Suprapubic skin (tissue), 4 donors: ENCODE measurements around the gene COX8A. TPM values are rescaled to one million over a fixed set of nuclear protein-coding genes. Genes with fewer than 3 reads are reported as not detected.

ENCODE experiments used
- DNase-seq, 2 donors: peaks; one replicate each; pipeline ENCODE4 v3.0.0-alpha.2; 2019; ENCODE audit warnings: low spot score in 2 of 2
- H3K27ac ChIP-seq: fragments of 200-600 bp; sonication (generic); one replicate; pipeline ENCODE4 v1.5.1; 2019
- H3K27me3 ChIP-seq: fragments of 200-600 bp; sonication (generic); one replicate; pipeline ENCODE4 v1.5.1; 2019
- H3K36me3 ChIP-seq: fragments of 200-600 bp; sonication (generic); one replicate; pipeline ENCODE4 v1.5.1; 2019
- H3K4me1 ChIP-seq: fragments of 200-600 bp; sonication (generic); one replicate; pipeline ENCODE4 v1.5.1; 2019
- H3K4me3 ChIP-seq: fragments of 200-600 bp; sonication (generic); one replicate; pipeline ENCODE4 v1.5.1; 2019; ENCODE audit warnings: mild to moderate bottlenecking
- H3K9me3 ChIP-seq: fragments of 200-600 bp; sonication (generic); one replicate; pipeline ENCODE4 v1.5.1; 2019
- EP300 ChIP-seq: sonication (generic); formaldehyde crosslinking; IDR thresholded peaks from one replicate; pipeline ENCODE4 v1.6.1; 2017; ENCODE audit warnings: antibody characterized with exemption
- POLR2A ChIP-seq, 2 donors: fragments of 450-650 bp; IDR thresholded peaks; one replicate each; pipeline ENCODE4 v1.6.1; 2017; ENCODE audit warnings: antibody characterized with exemption in 2 of 2, mild to moderate bottlenecking in 2 of 2, moderate library complexity in 2 of 2
- POLR2AphosphoS5 ChIP-seq, 3 donors: sonication (generic); formaldehyde crosslinking; IDR thresholded peaks; one replicate each; pipeline ENCODE4 v1.6.1; 2017; ENCODE audit warnings: antibody characterized with exemption in 3 of 3
- WGBS: methylation state at CpG from one replicate; pipeline ENCODE4 v1.1.5; 2018; 5-methylcytosine and 5-hydroxymethylcytosine counted together
- total RNA-seq, 4 donors: library from RNA; depleted of rRNA; stranded (reverse); fragments of >200 nt; gene quantifications; one replicate each; pipeline ENCODE4 v1.1.0, GENCODE V29; 2016
- TF ChIP-seq, protein P1 (sequence below), 2 donors: fragments of 200-600 bp in 1 of 2; fragments of 450-650 bp in 1 of 2; sonication (generic) in 1 of 2; IDR thresholded peaks; one replicate each; pipeline ENCODE4 v1.5.1; 2016 to 2019; ENCODE audit warnings: antibody characterized with exemption in 2 of 2, mild to moderate bottlenecking in 1 of 2, moderate library complexity in 1 of 2

Gene COX8A
- total RNA-seq, 4 donors from 2014 or later = 352 to 718 (median 708) TPM

DNA sequence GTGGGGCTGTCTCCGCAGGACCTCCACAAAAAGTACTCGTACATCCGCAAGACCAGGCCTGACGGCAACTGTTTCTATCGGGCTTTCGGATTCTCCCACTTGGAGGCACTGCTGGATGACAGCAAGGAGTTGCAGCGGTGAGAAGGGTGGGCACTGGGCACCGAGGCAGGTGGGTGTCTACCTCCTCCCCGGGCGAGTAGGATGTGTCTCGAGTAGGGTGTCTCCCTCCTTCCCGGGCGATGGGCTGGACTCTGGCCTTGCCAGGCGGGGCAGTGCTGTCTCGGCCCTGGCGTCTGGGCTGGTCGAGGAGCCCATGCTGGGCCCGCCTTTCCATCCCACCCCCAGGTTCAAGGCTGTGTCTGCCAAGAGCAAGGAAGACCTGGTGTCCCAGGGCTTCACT is 22.1 kb downstream of the COX8A start:
- WGBS = 84% methylated on average over 4 of the region's 18 CpGs
- no peak for DNase-seq
- peaks cover 49% of the 10 kb centered on the region for H3K36me3 ChIP-seq

DNA sequence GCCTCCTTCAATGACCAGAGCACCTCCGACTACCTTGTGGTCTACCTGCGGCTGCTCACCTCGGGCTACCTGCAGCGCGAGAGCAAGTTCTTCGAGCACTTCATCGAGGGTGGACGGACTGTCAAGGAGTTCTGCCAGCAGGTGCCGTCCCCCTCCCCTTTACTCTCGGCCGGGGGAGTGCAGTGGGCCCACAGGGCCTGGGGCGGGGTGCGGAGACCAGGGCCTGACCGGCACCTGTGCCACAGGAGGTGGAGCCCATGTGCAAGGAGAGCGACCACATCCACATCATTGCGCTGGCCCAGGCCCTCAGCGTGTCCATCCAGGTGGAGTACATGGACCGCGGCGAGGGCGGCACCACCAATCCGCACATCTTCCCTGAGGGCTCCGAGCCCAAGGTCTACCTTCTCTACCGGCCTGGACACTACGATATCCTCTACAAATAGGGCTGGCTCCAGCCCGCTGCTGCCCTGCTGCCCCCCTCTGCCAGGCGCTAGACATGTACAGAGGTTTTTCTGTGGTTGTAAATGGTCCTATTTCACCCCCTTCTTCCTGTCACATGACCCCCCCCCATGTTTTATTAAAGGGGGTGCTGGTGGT is 22.8 kb downstream of the COX8A start:
- no peak overlapping the region for H3K4me3 ChIP-seq
- no peak for DNase-seq
- TF ChIP-seq EP300 (no peak), POLR2A (IDR thresholded peaks at IDR 0.05) (no peak), POLR2AphosphoS5 (IDR thresholded peaks at IDR 0.05) (no peak)
- TF ChIP-seq, protein P1, sequence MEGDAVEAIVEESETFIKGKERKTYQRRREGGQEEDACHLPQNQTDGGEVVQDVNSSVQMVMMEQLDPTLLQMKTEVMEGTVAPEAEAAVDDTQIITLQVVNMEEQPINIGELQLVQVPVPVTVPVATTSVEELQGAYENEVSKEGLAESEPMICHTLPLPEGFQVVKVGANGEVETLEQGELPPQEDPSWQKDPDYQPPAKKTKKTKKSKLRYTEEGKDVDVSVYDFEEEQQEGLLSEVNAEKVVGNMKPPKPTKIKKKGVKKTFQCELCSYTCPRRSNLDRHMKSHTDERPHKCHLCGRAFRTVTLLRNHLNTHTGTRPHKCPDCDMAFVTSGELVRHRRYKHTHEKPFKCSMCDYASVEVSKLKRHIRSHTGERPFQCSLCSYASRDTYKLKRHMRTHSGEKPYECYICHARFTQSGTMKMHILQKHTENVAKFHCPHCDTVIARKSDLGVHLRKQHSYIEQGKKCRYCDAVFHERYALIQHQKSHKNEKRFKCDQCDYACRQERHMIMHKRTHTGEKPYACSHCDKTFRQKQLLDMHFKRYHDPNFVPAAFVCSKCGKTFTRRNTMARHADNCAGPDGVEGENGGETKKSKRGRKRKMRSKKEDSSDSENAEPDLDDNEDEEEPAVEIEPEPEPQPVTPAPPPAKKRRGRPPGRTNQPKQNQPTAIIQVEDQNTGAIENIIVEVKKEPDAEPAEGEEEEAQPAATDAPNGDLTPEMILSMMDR (IDR thresholded peaks at IDR 0.05) = no peak
- H3K36me3 ChIP-seq = peaks cover 44% of the 10 kb centered on the region
- WGBS = 93% methylated on average over 8 of the region's 27 CpGs
- H3K4me1 ChIP-seq = peaks cover 40% of the 10 kb centered on the region
- H3K9me3 ChIP-seq = no peaks in the 10 kb centered on the region
- no peaks in the 10 kb centered on the region for H3K27me3 ChIP-seq
- H3K27ac ChIP-seq = no peak overlapping the region

More for the DNA sequence above, 22.1 kb downstream of the COX8A start:
- TF ChIP-seq POLR2A (IDR thresholded peaks at IDR 0.05) (no peak), POLR2AphosphoS5 (IDR thresholded peaks at IDR 0.05) (no peak)
- TF ChIP-seq, protein P1 (IDR thresholded peaks at IDR 0.05) = no peak
- no peak overlapping the region for H3K4me3 ChIP-seq
- H3K9me3 ChIP-seq = no peaks in the 10 kb centered on the region
- H3K4me1 ChIP-seq = peaks cover 34% of the 10 kb centered on the region
- no peak overlapping the region for H3K27ac ChIP-seq
- H3K27me3 ChIP-seq = no peaks in the 10 kb centered on the region

DNA sequence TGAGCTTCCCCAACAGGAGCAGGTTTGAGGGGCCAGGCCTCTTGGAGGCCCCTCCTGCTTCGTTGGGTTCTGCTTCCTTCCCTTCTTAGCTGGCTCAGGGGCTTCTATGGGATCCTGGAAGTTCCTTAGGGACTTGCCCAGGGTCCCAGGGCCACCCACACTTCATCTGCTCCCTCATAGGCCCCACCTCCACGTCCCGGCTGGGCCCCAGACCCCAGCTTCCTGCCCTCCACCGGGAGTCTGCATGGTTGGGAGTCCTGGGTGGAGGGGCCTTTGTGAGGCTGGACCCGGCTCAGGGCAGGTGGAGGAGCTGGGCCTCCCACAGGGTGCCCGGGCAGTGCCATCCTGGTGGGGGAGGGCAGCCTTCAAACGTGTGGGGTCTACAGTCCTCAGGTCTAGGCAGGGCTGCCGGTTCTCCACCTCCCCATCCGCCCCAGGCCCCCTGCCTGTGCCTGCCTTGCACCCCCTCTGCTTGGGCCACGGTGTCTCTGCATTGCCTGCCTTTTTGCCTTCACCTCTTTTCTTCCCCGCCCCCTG is 23.4 kb downstream of the COX8A start:
- TF ChIP-seq, protein P1 (IDR thresholded peaks at IDR 0.05) = no peak
- no peak for TF ChIP-seq EP300
- no peak for TF ChIP-seq POLR2AphosphoS5 (IDR thresholded peaks at IDR 0.05)
- TF ChIP-seq POLR2A (IDR thresholded peaks at IDR 0.05) = no peak
- no peaks in the 10 kb centered on the region for H3K9me3 ChIP-seq
- no peak overlapping the region for H3K4me3 ChIP-seq
- no peak for DNase-seq
- H3K27ac ChIP-seq = no peak overlapping the region
- peaks cover 42% of the 10 kb centered on the region for H3K4me1 ChIP-seq
- H3K27me3 ChIP-seq = no peaks in the 10 kb centered on the region
- peaks cover 40% of the 10 kb centered on the region for H3K36me3 ChIP-seq
- WGBS = 77% methylated on average over 8 of the region's 11 CpGs

DNA sequence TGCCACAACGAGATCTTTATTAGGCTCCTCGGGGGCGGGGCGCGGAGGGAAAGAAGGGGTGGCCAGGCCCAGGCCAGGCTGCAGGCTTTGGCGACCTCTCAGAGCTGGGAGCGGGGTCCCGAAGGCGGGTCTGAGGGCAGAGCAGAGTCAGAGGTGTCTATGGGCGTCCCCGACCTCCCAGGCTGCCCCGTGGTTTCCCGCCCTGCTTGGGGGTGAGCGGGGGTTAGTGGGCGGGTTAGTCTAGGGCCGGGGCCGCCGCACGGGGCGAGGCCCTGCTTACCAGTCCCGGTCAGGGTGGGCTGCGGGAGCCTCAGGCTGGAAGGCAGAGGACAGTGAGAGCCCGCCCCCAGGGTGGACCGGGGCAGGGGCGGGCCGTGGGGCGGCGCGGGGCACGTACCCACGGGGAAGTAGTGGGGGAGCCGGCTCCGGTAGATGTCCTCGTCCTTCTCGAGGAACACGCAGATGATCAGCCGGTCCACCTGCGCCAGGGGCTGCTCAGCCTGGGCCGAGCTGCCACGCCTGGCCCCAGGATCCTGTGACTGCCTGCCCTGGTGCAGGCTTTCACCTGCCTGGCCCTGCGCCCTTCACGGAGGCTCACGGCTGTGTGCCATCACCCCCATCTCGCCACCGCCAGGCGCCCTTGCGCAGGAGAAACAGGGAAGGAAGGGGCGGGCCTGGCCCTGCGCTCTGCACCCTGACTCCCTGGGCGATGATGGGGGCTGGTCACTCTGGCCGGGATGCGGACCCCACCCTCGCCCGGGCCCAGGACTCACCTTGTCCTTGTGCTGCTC is 24.3 kb downstream of the COX8A start:
- H3K36me3 ChIP-seq = peaks cover 40% of the 10 kb centered on the region
- H3K4me3 ChIP-seq = peak overlapping the region; percentile 46
- H3K9me3 ChIP-seq = no peaks in the 10 kb centered on the region
- peak overlapping the region; percentile 25 for H3K27ac ChIP-seq
- H3K27me3 ChIP-seq = no peaks in the 10 kb centered on the region
- TF ChIP-seq, protein P1 (IDR thresholded peaks at IDR 0.05) = no peak
- TF ChIP-seq EP300 (no peak), POLR2A (IDR thresholded peaks at IDR 0.05) (no peak), POLR2AphosphoS5 (IDR thresholded peaks at IDR 0.05) (no peak)
- 57% methylated on average over 17 of the region's 54 CpGs for WGBS
- no peak for DNase-seq
- H3K4me1 ChIP-seq = peaks cover 42% of the 10 kb centered on the region
